Measurements from ENCODE around the gene IFT122. TPM values are rescaled to one million over a fixed set of nuclear protein-coding genes. Genes with fewer than 3 reads are reported as not detected.

IFT122 gene
- total and polyA plus RNA-seq, 4 donors, result 10.1 to 41.2 (median 32.2) TPM

DNA sequence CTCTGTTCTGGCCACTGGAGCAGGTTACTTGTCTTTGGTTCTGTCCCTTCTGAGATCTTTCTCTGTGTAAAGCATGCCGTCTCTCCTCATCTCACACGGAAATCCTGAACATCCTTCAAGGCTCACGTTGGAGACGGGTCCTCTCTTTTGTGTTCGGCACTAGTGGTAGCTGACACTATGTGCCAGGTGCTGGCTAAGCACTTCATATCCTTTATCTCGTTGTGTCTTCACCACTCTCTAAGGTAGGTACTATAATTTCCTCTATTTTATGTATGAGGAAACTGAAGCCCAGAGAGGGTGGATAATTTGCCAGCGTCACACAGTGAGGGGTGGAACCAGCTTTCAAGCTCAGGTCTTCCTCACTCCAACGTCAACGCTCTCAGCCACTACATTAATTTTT, 1.2 kb downstream of the IFT122 start:
- intact Hi-C loops (cut with DNase I), result loop anchor here in 1 of 2 donors (5.0 kb wide), 1 partner anchor 166 kb away; the partner anchor contains the start of gene PLXND1
- WGBS, 2 donors, result 27 to 33% methylated on average over 9 of the region's 9 CpGs
- Histone ChIP-seq H3K4me3 (ENCODE audit: low read length in 2 of 2) (peak overlapping the region in 1 of 2 donors; percentile 57), H3K36me3 (ENCODE audit: control insufficient read depth in 1 of 2, insufficient read depth in 2 of 2, low read length in 1 of 2) (no peaks in the 10 kb centered on the region), H3K27me3 (ENCODE audit: control insufficient read depth in 1 of 2, insufficient read depth in 2 of 2, low read length in 1 of 2) (no peaks in the 10 kb centered on the region), H3K27ac (ENCODE audit: low read depth in 1 of 2, low read length in 2 of 2) (peak overlapping the region; percentile 16 to 40), H3K4me1 (ENCODE audit: control insufficient read depth in 1 of 2, insufficient read depth in 2 of 2, low read length in 2 of 2) (peaks cover 0 to 4% of the 10 kb centered on the region in 2 donors), H3K9me3 (ENCODE audit: control insufficient read depth, low read length) (no peaks in the 10 kb centered on the region)
- DNase-seq, result no peak
- ATAC-seq (ENCODE audit: low FRiP score), result no peak

DNA sequence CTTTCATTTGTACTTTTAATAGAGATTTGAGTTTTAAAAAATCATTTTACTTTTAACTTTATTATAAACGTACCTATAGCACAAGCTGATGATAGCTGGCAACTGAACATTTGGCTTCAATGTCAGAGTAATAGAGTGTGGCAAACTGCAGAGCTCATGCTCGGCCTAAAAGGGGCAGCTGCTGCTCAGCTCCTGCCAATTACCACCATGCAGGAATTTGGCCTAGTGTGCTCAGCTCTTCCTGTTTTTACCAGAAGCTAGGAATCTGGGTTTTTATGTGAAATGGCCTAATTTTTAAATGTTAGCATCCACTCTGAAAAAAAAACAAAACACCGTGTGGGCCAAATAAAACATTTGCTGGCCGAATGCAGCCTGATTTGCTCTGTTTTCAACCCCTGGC, 1.8 kb downstream of the IFT122 start:
- no peaks in the 10 kb centered on the region for H3K9me3 ChIP-seq (ENCODE audit: control insufficient read depth, low read length)
- DNase-seq, result no peak
- peaks cover 0 to 4% of the 10 kb centered on the region in 2 donors for H3K4me1 ChIP-seq (ENCODE audit: control insufficient read depth in 1 of 2, insufficient read depth in 2 of 2, low read length in 2 of 2)
- intact Hi-C loops (cut with DNase I), result loop anchor here in 1 of 2 donors (5.0 kb wide), 1 partner anchor 166 kb away; the partner anchor contains the start of gene PLXND1
- no peak overlapping the region for H3K4me3 ChIP-seq (ENCODE audit: low read length in 2 of 2)
- 2 to 6% methylated on average over 4 of the region's 4 CpGs for WGBS, 2 donors
- no peaks in the 10 kb centered on the region for H3K36me3 ChIP-seq (ENCODE audit: control insufficient read depth in 1 of 2, insufficient read depth in 2 of 2, low read length in 1 of 2)
- peak overlapping the region in 1 of 2 donors; percentile 53 for H3K27ac ChIP-seq (ENCODE audit: low read depth in 1 of 2, low read length in 2 of 2)
- no peaks in the 10 kb centered on the region for H3K27me3 ChIP-seq (ENCODE audit: control insufficient read depth in 1 of 2, insufficient read depth in 2 of 2, low read length in 1 of 2)
- ATAC-seq (ENCODE audit: low FRiP score), result no peak

- no peaks in the 10 kb centered on the region for H3K36me3 ChIP-seq (ENCODE audit: control insufficient read depth in 1 of 2, insufficient read depth in 2 of 2, low read length in 1 of 2)
- no peaks in the 10 kb centered on the region for H3K27me3 ChIP-seq (ENCODE audit: control insufficient read depth in 1 of 2, insufficient read depth in 2 of 2, low read length in 1 of 2)
- intact Hi-C loops (cut with DNase I), result loop anchor here in 1 of 2 donors (5.0 kb wide), 1 partner anchor 165 kb away; the partner anchor contains the start of gene PLXND1
- H3K4me3 ChIP-seq (ENCODE audit: low read length in 2 of 2), result no peak overlapping the region
- DNase-seq (no peak), ATAC-seq (ENCODE audit: low FRiP score) (no peak)
- no peak overlapping the region for H3K27ac ChIP-seq (ENCODE audit: low read depth in 1 of 2, low read length in 2 of 2)
- H3K9me3 ChIP-seq (ENCODE audit: control insufficient read depth, low read length), result no peaks in the 10 kb centered on the region
- WGBS, 2 donors, result 7 to 18% methylated on average over 2 of the region's 2 CpGs
- H3K4me1 ChIP-seq (ENCODE audit: control insufficient read depth in 1 of 2, insufficient read depth in 2 of 2, low read length in 2 of 2), result peaks cover 0 to 4% of the 10 kb centered on the region in 2 donors
Observed at GRCh38 chr3:129442486-129442885, 2.5 kb downstream of the IFT122 start.

DNA sequence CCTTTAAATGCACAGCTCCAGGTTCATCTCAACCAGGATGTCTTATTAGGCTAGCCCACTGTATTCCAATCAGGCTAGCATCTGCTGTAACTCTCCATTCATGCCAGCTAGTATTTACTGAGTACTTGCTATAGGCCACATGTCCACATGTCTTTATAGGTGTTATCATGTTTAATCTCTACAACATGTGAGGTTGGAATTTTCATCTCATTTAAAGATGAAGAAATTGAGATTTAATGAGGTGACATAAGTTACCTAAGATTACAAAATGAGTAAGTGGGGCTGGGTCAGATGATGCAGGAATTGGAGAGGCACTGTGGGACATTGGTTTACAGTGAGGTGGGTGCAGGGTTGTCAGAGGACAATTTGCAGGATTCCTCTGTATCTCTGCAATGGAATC, 2.9 kb downstream of the IFT122 start:
- H3K4me1 ChIP-seq (ENCODE audit: control insufficient read depth in 1 of 2, insufficient read depth in 2 of 2, low read length in 2 of 2), result peaks cover 0 to 4% of the 10 kb centered on the region in 2 donors
- H3K4me3 ChIP-seq (ENCODE audit: low read length in 2 of 2), result no peak overlapping the region
- intact Hi-C loops (cut with DNase I), result loop anchor here in 1 of 2 donors (5.0 kb wide), 1 partner anchor 164 kb away; the partner anchor contains the start of gene PLXND1
- ATAC-seq (ENCODE audit: low FRiP score), result no peak
- H3K27ac ChIP-seq (ENCODE audit: low read depth in 1 of 2, low read length in 2 of 2), result no peak overlapping the region
- no peak for DNase-seq
- H3K9me3 ChIP-seq (ENCODE audit: control insufficient read depth, low read length), result no peaks in the 10 kb centered on the region
- H3K36me3 ChIP-seq (ENCODE audit: control insufficient read depth in 1 of 2, insufficient read depth in 2 of 2, low read length in 1 of 2), result no peaks in the 10 kb centered on the region
- H3K27me3 ChIP-seq (ENCODE audit: control insufficient read depth in 1 of 2, insufficient read depth in 2 of 2, low read length in 1 of 2), result no peaks in the 10 kb centered on the region

DNA sequence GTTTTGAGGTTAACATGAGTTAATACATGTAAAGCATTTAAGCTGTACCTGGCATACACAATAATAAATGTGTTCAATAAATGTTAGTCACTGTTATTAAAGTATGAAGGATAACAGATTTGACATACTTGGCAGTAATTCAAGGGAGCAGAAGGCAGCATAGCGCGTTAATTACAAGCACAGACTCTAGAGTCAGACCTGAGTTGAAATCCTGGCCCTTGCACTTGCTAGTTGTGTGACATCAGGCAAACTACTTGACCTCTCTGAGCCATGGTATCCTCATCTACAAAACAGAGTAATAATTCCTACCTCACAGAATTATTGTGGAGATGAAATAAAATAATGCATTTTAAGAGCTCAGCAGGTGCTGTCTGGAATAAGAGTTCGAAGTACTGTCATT, 5.4 kb downstream of the IFT122 start:
- H3K9me3 ChIP-seq (ENCODE audit: control insufficient read depth, low read length), result no peaks in the 10 kb centered on the region
- no peaks in the 10 kb centered on the region for H3K36me3 ChIP-seq (ENCODE audit: control insufficient read depth in 1 of 2, insufficient read depth in 2 of 2, low read length in 1 of 2)
- no peak for ATAC-seq (ENCODE audit: low FRiP score)
- H3K4me1 ChIP-seq (ENCODE audit: control insufficient read depth in 1 of 2, insufficient read depth in 2 of 2, low read length in 2 of 2), result peaks cover 0 to 6% of the 10 kb centered on the region in 2 donors
- DNase-seq, result no peak
- 74 to 80% methylated on average over 3 of the region's 3 CpGs for WGBS, 2 donors
- no peak overlapping the region for H3K27ac ChIP-seq (ENCODE audit: low read depth in 1 of 2, low read length in 2 of 2)
- intact Hi-C loops (cut with DNase I), result no loop called here
- H3K27me3 ChIP-seq (ENCODE audit: control insufficient read depth in 1 of 2, insufficient read depth in 2 of 2, low read length in 1 of 2), result no peaks in the 10 kb centered on the region
- H3K4me3 ChIP-seq (ENCODE audit: low read length in 2 of 2), result no peak overlapping the region

DNA sequence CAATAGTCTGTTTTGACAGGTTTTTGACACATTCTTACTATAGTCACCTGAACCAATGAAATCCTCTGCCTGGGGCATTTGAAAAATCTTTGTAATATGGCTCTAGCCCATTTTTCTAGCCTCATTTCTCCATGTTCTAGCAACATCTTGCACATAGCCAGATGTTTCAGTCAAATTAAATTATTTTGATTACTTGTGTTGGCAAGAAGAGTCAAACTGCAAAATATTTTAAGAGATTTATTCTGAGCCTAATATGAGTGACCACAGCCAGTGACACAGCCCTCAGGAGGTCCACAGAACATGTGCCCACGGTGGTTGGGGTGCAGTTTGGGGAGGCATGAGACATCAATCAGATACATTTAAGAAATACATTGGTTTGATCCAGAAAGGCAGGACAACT, 6.9 kb downstream of the IFT122 start:
- ATAC-seq (ENCODE audit: low FRiP score) (no peak), DNase-seq (no peak)
- Histone ChIP-seq H3K4me1 (ENCODE audit: control insufficient read depth in 1 of 2, insufficient read depth in 2 of 2, low read length in 2 of 2) (peaks cover 0 to 6% of the 10 kb centered on the region in 2 donors), H3K36me3 (ENCODE audit: control insufficient read depth in 1 of 2, insufficient read depth in 2 of 2, low read length in 1 of 2) (peaks cover 0 to 2% of the 10 kb centered on the region in 2 donors), H3K9me3 (ENCODE audit: control insufficient read depth, low read length) (no peaks in the 10 kb centered on the region), H3K27me3 (ENCODE audit: control insufficient read depth in 1 of 2, insufficient read depth in 2 of 2, low read length in 1 of 2) (no peaks in the 10 kb centered on the region), H3K4me3 (ENCODE audit: low read length in 2 of 2) (no peak overlapping the region), H3K27ac (ENCODE audit: low read depth in 1 of 2, low read length in 2 of 2) (no peak overlapping the region)
- intact Hi-C loops (cut with DNase I), result no loop called here
- 0 to 10% methylated on average over 1 of the region's 1 CpG for WGBS, 2 donors

- intact Hi-C loops (cut with DNase I), result no loop called here
- Histone ChIP-seq H3K27me3 (ENCODE audit: control insufficient read depth in 1 of 2, insufficient read depth in 2 of 2, low read length in 1 of 2) (no peaks in the 10 kb centered on the region), H3K36me3 (ENCODE audit: control insufficient read depth in 1 of 2, insufficient read depth in 2 of 2, low read length in 1 of 2) (peaks cover 0 to 7% of the 10 kb centered on the region in 2 donors), H3K27ac (ENCODE audit: low read depth in 1 of 2, low read length in 2 of 2) (no peak overlapping the region), H3K9me3 (ENCODE audit: control insufficient read depth, low read length) (no peaks in the 10 kb centered on the region), H3K4me1 (ENCODE audit: control insufficient read depth in 1 of 2, insufficient read depth in 2 of 2, low read length in 2 of 2) (peaks cover 0 to 2% of the 10 kb centered on the region in 2 donors), H3K4me3 (ENCODE audit: low read length in 2 of 2) (no peak overlapping the region)
- WGBS, 2 donors, result 90 to 92% methylated on average over 18 of the region's 18 CpGs
- ATAC-seq (ENCODE audit: low FRiP score), result no peak
- DNase-seq, result no peak
Observed at GRCh38 chr3:129448186-129448895, 8.3 kb downstream of the IFT122 start.

GRCh38 chr3:129449279-129450115, 9.5 kb downstream of the IFT122 start:
- WGBS, 2 donors, result 62 to 65% methylated on average over 5 of the region's 5 CpGs
- no peak overlapping the region for H3K4me3 ChIP-seq (ENCODE audit: low read length in 2 of 2)
- no peak for DNase-seq
- H3K27ac ChIP-seq (ENCODE audit: low read depth in 1 of 2, low read length in 2 of 2), result no peak overlapping the region
- H3K36me3 ChIP-seq (ENCODE audit: control insufficient read depth in 1 of 2, insufficient read depth in 2 of 2, low read length in 1 of 2), result peaks cover under 1 to 7% of the 10 kb centered on the region in 2 donors
- intact Hi-C loops (cut with DNase I), result no loop called here
- peaks cover 0 to 2% of the 10 kb centered on the region in 2 donors for H3K4me1 ChIP-seq (ENCODE audit: control insufficient read depth in 1 of 2, insufficient read depth in 2 of 2, low read length in 2 of 2)
- no peak for ATAC-seq (ENCODE audit: low FRiP score)
- H3K9me3 ChIP-seq (ENCODE audit: control insufficient read depth, low read length), result no peaks in the 10 kb centered on the region
- H3K27me3 ChIP-seq (ENCODE audit: control insufficient read depth in 1 of 2, insufficient read depth in 2 of 2, low read length in 1 of 2), result no peaks in the 10 kb centered on the region

All from aorta (tissue), 5 donors.